ENCODE measurements around the gene AVPR2.

DNA sequence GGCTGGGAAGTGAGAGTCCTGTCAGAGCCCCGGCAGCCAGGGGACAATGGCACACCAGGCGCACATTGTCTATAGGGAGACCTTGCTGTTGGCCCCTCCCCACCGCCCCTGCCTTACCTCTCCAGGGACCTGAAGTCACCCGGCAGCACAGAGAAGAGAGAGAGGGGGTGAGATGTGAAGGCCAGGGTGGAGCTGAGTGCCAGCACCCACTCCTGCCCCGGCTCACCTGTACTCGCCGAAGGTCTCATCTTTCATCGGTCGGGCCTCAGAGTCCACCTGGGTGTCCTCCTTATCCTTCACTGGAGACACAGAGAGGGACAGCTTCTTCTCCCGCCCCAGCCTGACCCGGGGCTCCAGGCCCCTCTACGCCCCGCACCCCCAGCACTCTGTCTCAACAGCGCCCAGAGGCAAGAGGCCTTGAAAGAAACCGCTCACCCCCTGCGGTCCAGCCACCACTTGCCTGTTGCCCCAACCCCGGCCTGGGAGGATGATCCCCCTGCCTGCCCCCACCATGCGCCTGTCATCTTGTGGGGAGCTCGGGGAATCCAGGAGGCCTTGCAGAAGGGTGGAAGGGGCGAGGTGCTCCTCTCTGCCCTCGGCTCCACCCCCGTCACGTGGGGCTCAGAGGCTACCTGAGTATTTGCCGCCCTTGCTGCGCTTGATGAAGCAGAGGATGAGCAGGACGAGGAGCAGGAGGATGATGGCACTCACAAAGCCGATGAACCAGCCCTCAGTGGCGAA, 41.1 kb upstream of the AVPR2 start:
- TF ChIP-seq EZH2 (IDR thresholded peaks at IDR 0.05): no peak
- TF ChIP-seq, protein P1, sequence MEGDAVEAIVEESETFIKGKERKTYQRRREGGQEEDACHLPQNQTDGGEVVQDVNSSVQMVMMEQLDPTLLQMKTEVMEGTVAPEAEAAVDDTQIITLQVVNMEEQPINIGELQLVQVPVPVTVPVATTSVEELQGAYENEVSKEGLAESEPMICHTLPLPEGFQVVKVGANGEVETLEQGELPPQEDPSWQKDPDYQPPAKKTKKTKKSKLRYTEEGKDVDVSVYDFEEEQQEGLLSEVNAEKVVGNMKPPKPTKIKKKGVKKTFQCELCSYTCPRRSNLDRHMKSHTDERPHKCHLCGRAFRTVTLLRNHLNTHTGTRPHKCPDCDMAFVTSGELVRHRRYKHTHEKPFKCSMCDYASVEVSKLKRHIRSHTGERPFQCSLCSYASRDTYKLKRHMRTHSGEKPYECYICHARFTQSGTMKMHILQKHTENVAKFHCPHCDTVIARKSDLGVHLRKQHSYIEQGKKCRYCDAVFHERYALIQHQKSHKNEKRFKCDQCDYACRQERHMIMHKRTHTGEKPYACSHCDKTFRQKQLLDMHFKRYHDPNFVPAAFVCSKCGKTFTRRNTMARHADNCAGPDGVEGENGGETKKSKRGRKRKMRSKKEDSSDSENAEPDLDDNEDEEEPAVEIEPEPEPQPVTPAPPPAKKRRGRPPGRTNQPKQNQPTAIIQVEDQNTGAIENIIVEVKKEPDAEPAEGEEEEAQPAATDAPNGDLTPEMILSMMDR (IDR thresholded peaks at IDR 0.05): no peak

All from neural progenitor cell (in vitro differentiated cells).